ENCODE data around the gene DCAF8.
"Not testable (repeated sequence)": the region's sequence is repeated elsewhere in the genome, so short reads cannot be mapped to it uniquely, and the experiment has no call there.

DCAF8 gene

DNA sequence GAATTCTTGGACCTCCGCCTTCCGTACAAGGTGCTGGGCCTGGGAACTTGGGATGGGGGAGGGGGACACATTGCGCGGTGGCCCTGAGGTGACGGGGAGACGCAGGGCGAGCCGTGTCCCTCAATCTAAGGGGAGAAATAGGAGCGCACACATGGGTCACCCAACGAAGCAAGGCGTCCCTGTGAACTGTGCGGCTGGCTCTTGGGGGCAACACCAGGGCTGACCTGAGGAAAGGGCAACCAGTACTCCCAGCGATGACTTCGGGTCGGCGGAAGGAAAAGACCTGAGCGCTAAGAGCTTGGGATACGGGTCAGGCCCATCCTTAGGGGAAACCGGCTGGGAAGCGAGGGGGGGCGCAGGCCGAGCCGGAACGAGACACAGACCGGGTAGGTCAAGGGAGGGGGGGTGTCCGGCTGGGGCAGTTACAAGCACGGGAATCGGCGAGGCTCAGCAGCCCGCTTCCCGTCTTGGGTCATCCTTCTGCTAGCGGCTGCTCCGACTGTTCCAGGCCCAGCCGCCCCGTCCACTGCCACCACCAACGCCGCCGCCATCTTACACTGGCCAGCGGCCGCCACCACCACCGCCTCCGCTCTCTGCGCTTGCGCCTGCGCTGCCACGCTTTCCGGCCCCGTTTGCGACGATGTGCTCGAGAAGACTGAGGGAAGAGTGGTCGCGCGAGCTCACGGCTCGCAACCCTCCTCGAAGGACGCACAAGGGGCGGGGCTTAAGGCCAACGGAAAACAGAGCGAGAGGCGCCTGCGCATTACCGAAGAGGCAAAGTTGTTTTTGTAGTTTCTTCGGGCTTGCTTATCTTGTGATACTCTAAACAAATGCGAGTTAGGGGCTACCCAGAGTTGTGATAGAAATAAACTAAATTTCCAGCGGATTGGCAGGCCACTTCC, at the start of gene DCAF8:
Gene DCAF8 (minus strand): TSS at position 657 of the 902 bp plus-strand sequence. CDS start 18,541 bp downstream, outside the sequence.
- no peaks in the 10 kb centered on the region for H3K27me3 ChIP-seq (ENCODE audit: control insufficient read depth in 1 of 2, insufficient read depth in 2 of 2, low read length in 2 of 2)
- peaks cover 33% of the 10 kb centered on the region for H3K4me1 ChIP-seq (ENCODE audit: insufficient read depth, low read length)
- H3K4me3 ChIP-seq (ENCODE audit: low read depth in 1 of 2, low read length in 2 of 2) = peak within 1 kb of the TSS; percentile 63 to 91
- H3K9ac ChIP-seq (ENCODE audit: low read length) = peak within 1 kb of the TSS; percentile 99
- H3K9me3 ChIP-seq (ENCODE audit: low read length) = no peaks in the 10 kb centered on the region
- H3K36me3 ChIP-seq (ENCODE audit: insufficient read depth, low read length) = no peaks in the 10 kb centered on the region
- H3K27ac ChIP-seq (ENCODE audit: low read depth, low read length) = peak within 1 kb of the TSS; percentile 92

DNA sequence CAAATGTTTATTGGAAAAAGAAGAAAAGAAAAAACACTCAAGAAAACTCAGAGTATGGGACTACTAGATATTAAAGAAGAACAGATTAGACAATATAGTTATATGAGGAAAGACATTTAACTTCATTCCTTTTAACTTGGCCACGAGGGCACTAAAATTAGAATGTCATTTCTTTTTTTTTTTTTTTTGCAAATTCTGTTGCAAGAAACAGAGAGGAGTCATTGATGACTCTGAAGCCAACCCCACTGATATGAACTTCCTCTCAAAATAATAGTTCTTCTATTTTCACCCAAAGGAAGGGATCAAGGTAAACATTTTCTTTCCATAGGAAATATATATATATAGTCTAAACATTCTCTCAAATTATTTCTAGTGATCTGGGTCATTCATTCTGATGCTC, 47.2 kb upstream of the DCAF8 start:
- H3K27me3 ChIP-seq (ENCODE audit: control insufficient read depth in 1 of 2, insufficient read depth in 2 of 2, low read length in 2 of 2) = no peaks in the 10 kb centered on the region
- no peak overlapping the region for H3K9ac ChIP-seq (ENCODE audit: low read length)
- H3K4me3 ChIP-seq (ENCODE audit: low read depth in 1 of 2, low read length in 2 of 2) = no peak overlapping the region
- H3K36me3 ChIP-seq (ENCODE audit: insufficient read depth, low read length) = peaks cover 88% of the 10 kb centered on the region
- H3K27ac ChIP-seq (ENCODE audit: low read depth, low read length) = no peak overlapping the region
- no peaks in the 10 kb centered on the region for H3K9me3 ChIP-seq (ENCODE audit: low read length)
- no peaks in the 10 kb centered on the region for H3K4me1 ChIP-seq (ENCODE audit: insufficient read depth, low read length)

DNA sequence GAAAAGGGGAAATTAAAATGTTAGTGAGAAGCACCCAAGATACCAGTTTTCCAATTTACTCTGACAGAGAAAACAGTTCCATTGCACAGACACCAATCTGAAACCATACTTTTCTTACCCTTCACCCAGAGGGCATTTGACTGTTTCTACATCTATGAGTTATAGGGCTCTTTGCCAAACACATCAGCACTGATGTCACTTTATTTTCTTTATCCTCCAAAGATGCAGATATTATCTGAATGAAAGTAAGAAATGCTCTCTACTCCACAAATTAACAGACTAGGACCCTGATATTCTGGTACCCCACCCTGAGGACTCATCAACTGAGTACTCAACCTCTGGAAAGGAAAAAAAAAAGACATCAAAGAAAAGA, 46.8 kb upstream of the DCAF8 start:
- peaks cover 86% of the 10 kb centered on the region for H3K36me3 ChIP-seq (ENCODE audit: insufficient read depth, low read length)
- H3K4me3 ChIP-seq (ENCODE audit: low read depth in 1 of 2, low read length in 2 of 2) = no peak overlapping the region
- no peak overlapping the region for H3K9ac ChIP-seq (ENCODE audit: low read length)
- H3K4me1 ChIP-seq (ENCODE audit: insufficient read depth, low read length) = no peaks in the 10 kb centered on the region
- H3K9me3 ChIP-seq (ENCODE audit: low read length) = no peaks in the 10 kb centered on the region
- no peak overlapping the region for H3K27ac ChIP-seq (ENCODE audit: low read depth, low read length)
- no peaks in the 10 kb centered on the region for H3K27me3 ChIP-seq (ENCODE audit: control insufficient read depth in 1 of 2, insufficient read depth in 2 of 2, low read length in 2 of 2)

DNA sequence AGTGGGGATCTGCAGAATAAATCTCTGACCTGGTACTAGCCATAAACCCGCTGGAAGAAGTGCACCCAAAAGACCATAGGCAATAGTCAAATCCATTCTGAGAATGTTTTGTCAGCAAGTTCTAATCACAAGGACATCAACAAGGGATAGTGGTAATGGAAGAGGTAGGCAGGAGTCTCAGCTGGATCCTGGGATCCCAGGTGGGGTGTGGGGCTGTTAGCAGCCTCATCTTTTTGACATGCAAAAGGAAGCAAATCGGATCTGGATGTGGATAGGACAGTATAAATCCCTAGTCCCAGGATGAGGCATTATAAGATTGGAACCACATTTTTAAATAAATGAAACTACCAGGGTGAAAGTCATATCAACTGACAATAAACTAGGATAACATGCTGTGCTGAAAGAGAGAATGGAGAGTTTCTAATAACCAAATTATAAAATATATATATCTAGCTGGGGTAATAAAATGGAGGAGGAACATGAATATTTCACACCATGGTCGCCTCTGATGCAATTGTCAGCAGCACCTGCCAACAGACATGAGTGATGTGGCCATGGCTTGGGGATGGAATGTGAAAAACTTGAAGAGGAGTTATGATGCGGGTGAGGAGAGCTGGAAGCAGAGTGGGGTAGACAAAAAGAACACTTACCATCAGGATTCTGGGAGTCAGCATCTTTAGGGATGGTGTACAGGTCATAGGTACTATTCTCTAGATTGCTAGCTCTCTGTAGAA, 46.3 kb upstream of the DCAF8 start:
- Histone ChIP-seq H3K27me3 (ENCODE audit: control insufficient read depth in 1 of 2, insufficient read depth in 2 of 2, low read length in 2 of 2) (no peaks in the 10 kb centered on the region), H3K36me3 (ENCODE audit: insufficient read depth, low read length) (peaks cover 83% of the 10 kb centered on the region), H3K4me1 (ENCODE audit: insufficient read depth, low read length) (no peaks in the 10 kb centered on the region), H3K9ac (ENCODE audit: low read length) (no peak overlapping the region), H3K27ac (ENCODE audit: low read depth, low read length) (no peak overlapping the region), H3K4me3 (ENCODE audit: low read depth in 1 of 2, low read length in 2 of 2) (no peak overlapping the region), H3K9me3 (ENCODE audit: low read length) (no peaks in the 10 kb centered on the region)

DNA sequence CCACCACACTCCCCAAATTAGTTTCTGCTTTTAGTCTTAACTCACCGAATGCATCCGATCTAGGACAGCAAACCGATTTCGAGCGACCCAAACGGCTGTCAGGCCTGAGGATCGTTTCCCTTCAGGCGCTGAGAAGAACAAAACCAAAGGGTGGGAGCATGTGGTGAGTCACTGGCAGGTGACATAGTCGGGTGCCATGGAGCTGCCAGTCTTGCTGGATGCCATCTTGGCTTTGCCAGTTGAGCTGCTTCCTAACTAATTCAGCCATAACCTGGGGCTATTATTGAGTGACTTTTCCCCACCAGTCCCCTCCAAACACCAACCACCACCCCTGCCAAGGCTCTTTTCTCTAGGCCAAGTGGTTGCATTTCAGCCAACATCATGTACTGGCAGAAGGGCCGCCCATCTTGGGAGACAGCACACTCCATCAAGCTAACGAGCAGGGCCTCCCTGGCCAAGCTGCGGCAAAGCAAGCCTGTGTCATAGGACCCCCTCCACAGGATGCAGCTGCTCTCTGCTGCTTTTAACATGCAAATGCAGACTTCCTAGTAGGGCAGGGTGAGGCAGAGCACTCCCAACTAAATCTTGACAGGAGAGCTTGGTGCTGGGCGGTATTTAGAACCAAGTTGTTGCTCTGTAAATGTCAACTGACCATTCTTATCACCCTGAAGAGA, 44.9 kb upstream of the DCAF8 start:
- Histone ChIP-seq H3K36me3 (ENCODE audit: insufficient read depth, low read length) (peaks cover 82% of the 10 kb centered on the region), H3K9ac (ENCODE audit: low read length) (no peak overlapping the region), H3K4me3 (ENCODE audit: low read depth in 1 of 2, low read length in 2 of 2) (no peak overlapping the region), H3K4me1 (ENCODE audit: insufficient read depth, low read length) (no peaks in the 10 kb centered on the region), H3K9me3 (ENCODE audit: low read length) (no peaks in the 10 kb centered on the region), H3K27me3 (ENCODE audit: control insufficient read depth in 1 of 2, insufficient read depth in 2 of 2, low read length in 2 of 2) (no peaks in the 10 kb centered on the region), H3K27ac (ENCODE audit: low read depth, low read length) (no peak overlapping the region)

DNA sequence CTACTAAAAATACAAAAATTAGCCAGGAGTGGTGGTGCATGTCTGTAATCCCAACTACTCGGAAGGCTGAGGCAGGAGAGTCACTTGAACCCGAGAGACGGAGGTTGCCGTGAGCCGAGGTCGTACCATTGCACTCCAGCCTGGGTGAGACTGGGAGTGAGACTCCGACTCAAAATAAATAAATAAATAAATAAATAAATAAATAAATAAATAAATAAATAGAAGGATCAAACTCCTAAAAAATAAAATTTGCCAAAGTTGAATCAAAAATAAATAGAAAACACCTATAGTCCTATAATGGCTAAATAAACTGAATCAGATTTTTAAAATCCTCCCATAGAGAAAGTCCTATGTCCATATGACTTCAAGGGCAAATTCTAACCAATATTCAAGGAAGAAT, 37.8 kb upstream of the DCAF8 start:
- Histone ChIP-seq H3K4me3 (ENCODE audit: low read depth in 1 of 2, low read length in 2 of 2) (no peak overlapping the region), H3K9me3 (ENCODE audit: low read length) (no peaks in the 10 kb centered on the region), H3K27me3 (ENCODE audit: control insufficient read depth in 1 of 2, insufficient read depth in 2 of 2, low read length in 2 of 2) (no peaks in the 10 kb centered on the region), H3K36me3 (ENCODE audit: insufficient read depth, low read length) (peaks cover 56% of the 10 kb centered on the region), H3K4me1 (ENCODE audit: insufficient read depth, low read length) (no peaks in the 10 kb centered on the region), H3K9ac (ENCODE audit: low read length) (no peak overlapping the region), H3K27ac (ENCODE audit: low read depth, low read length) (no peak overlapping the region)

DNA sequence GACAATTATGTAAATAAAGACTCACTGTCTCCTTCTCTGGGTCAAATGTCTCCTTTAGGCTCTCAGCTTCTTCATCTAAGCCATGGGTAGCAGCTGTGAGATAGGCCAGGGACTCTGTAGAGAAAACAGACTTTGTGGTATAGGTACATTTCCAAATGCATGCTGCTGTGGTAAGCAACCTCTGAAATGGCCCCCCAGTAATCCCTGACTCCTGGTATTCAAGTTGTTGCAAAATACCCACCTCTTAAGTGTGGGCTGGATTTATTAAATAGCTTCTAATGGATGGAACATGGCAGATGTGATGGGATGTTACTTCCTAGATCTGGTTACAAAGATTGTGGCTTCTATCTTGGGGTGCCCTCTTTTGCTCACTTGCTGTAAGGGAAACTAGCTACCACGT, 33.7 kb upstream of the DCAF8 start:
- peaks cover 2% of the 10 kb centered on the region for H3K4me1 ChIP-seq (ENCODE audit: insufficient read depth, low read length)
- H3K36me3 ChIP-seq (ENCODE audit: insufficient read depth, low read length) = peaks cover 80% of the 10 kb centered on the region
- H3K27me3 ChIP-seq (ENCODE audit: control insufficient read depth in 1 of 2, insufficient read depth in 2 of 2, low read length in 2 of 2) = no peaks in the 10 kb centered on the region
- no peak overlapping the region for H3K9ac ChIP-seq (ENCODE audit: low read length)
- no peak overlapping the region for H3K27ac ChIP-seq (ENCODE audit: low read depth, low read length)
- no peaks in the 10 kb centered on the region for H3K9me3 ChIP-seq (ENCODE audit: low read length)
- no peak overlapping the region for H3K4me3 ChIP-seq (ENCODE audit: low read depth in 1 of 2, low read length in 2 of 2)

DNA sequence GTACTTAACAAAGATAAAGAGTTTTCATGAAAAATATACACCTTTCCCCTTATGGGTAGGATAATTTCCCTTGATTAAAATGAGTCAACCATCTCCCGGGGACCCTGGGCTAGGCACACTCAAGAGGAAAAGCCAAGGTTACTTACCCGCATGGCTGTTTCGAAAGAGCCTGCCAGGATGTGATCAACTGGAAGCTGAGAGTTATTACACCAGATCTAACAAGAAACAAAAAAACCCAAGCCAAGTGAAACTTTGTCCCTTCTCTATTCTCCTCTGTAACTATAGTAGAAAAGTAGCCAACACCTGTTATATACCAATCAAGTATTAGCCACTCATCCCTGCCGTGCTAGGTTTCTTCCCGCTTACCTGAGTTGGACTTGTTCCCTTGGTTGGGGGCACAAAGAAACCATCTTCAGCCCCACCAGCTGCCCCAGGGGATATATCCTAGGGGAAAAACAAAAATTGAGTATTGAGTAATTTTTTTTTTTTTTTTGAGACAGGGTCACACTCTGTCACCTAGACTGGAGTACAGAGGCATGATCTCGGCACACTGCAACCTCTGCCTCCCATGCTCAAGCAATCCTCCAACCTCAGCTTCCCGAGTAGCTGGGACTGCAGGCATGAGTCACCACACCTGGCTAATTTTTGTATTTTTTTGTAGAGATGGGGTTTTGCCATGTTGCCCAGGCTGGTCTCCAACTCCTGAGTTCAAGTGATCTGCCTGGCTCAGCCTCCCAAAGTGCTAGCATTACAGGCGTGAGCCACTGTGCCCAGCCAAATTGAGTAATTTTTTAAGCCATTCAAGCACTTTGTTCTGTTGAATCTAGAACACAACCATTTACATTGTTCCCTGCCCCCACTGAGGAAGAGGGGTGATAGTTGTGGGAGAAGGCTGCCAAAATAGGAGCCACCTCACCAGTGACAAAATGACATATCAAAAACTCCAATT, 30.9 kb upstream of the DCAF8 start:
- H3K27me3 ChIP-seq (ENCODE audit: control insufficient read depth in 1 of 2, insufficient read depth in 2 of 2, low read length in 2 of 2) = no peaks in the 10 kb centered on the region
- H3K36me3 ChIP-seq (ENCODE audit: insufficient read depth, low read length) = peaks cover 85% of the 10 kb centered on the region
- no peaks in the 10 kb centered on the region for H3K9me3 ChIP-seq (ENCODE audit: low read length)
- H3K4me3 ChIP-seq (ENCODE audit: low read depth in 1 of 2, low read length in 2 of 2) = no peak overlapping the region
- peaks cover 4% of the 10 kb centered on the region for H3K4me1 ChIP-seq (ENCODE audit: insufficient read depth, low read length)
- no peak overlapping the region for H3K27ac ChIP-seq (ENCODE audit: low read depth, low read length)
- no peak overlapping the region for H3K9ac ChIP-seq (ENCODE audit: low read length)

DNA sequence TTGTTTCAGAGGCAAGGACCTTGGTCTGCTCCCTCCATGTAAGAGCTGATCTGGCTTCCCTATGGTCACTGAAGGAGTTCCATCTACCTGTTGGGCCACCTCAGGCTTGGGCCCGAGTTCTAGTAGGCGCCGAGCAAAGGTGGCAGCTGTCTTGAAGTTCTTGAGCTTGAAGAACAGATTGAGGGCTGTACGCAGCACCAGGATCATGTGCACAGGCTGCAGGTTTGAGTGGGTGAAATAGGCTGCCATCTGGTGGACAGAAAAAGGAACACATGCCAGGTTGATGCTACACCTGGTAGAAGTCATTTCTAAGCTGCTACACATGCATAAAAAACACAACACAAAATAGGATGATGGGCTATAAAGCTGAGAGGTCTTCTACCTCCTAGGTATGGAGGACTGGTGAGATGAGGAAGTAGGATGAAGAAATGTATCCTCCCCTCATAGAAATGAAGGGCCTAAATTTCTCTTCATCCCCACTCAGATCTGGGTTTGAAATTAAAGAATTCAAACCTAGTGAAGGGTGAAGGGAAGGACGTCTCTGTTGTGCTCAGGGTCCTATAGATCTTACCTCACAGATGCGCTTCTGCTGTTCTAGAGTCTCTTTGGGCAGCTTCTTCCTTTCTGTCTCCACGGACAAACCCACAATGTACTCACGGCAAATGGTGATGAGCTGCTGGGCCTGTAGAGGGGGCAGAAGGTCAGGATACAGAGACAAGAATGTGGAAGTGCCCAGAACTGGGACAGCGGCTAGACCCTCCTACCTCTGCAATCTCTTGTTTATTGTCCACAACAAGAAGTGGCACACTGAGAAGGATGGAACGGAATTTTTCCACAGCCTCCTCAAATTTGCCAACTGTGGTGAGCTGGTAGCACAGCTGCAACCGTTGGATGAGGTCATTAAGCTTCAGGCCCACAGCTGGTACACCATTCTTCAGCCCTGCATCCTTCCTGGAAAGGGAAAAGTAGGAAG, 29.2 kb upstream of the DCAF8 start:
- H3K9ac ChIP-seq (ENCODE audit: low read length) = no peak overlapping the region
- H3K4me3 ChIP-seq (ENCODE audit: low read depth in 1 of 2, low read length in 2 of 2) = no peak overlapping the region
- no peak overlapping the region for H3K27ac ChIP-seq (ENCODE audit: low read depth, low read length)
- H3K27me3 ChIP-seq (ENCODE audit: control insufficient read depth in 1 of 2, insufficient read depth in 2 of 2, low read length in 2 of 2) = no peaks in the 10 kb centered on the region
- no peaks in the 10 kb centered on the region for H3K9me3 ChIP-seq (ENCODE audit: low read length)
- H3K36me3 ChIP-seq (ENCODE audit: insufficient read depth, low read length) = peaks cover 70% of the 10 kb centered on the region
- peaks cover 4% of the 10 kb centered on the region for H3K4me1 ChIP-seq (ENCODE audit: insufficient read depth, low read length)

DNA sequence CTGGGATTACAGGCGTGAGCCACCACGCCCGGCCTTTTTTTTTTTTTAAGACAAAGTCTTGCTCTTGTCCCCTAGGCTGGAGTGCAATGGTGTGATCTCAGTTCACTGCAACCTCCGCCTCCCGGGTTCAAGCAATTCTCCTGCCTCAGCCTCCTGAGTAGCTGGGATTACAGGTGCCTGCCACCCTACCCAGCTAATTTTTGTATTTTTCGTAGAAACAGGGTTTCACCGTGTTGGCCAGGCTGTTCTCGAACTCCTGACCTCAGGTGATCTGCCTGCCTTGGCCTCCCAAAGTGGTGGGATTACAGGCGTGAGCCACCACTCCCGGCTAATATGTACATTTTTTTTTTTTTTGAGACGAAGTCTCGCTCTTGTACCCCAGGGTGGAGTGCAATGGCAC, 25.4 kb upstream of the DCAF8 start:
- not testable (repeated sequence) for H3K27ac ChIP-seq (ENCODE audit: low read depth, low read length); H3K9me3 ChIP-seq (ENCODE audit: low read length); H3K27me3 ChIP-seq (ENCODE audit: control insufficient read depth in 1 of 2, insufficient read depth in 2 of 2, low read length in 2 of 2); H3K4me3 ChIP-seq (ENCODE audit: low read depth in 1 of 2, low read length in 2 of 2); H3K9ac ChIP-seq (ENCODE audit: low read length)
- Histone ChIP-seq H3K36me3 (ENCODE audit: insufficient read depth, low read length) (peaks cover 39% of the 10 kb centered on the region), H3K4me1 (ENCODE audit: insufficient read depth, low read length) (peaks cover 27% of the 10 kb centered on the region)

Measured in muscle layer of colon (tissue), 2 donors.